Measurements from ENCODE around the gene IDE.

IDE gene

GRCh38 chr10:92559046-92559445, 14.8 kb downstream of the IDE start:
- no peak for TF ChIP-seq CTCF (conservative IDR thresholded peaks at IDR 0.05)
- no peak for TF ChIP-seq ZFX (IDR thresholded peaks at IDR 0.05)
- no peak overlapping the region for H3K27ac ChIP-seq

DNA sequence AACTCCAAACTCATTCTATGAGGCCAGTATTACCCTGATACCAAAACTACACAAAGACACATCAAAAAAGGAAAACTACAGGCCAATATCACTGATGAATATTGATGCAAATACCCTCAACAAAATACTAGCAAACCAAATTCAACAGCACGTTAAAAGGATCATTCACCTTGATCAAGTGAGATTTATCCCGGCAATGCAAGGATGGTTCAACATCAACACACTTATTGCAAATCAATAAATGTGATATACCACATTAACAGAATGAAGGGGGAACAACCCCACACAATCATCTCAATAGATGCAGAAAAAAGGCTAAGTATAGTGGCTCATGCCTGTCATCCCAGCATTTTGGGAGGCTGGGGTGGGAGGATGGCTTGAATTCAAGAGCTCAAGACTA, 19.9 kb downstream of the IDE start:
- no peak for TF ChIP-seq CTCF (conservative IDR thresholded peaks at IDR 0.05)

GRCh38 chr10:92552310-92552709, 21.6 kb downstream of the IDE start:
- TF ChIP-seq CTCF (conservative IDR thresholded peaks at IDR 0.05) (peak; percentile 61), ZFX (IDR thresholded peaks at IDR 0.05) (no peak)
- H3K27ac ChIP-seq: no peak overlapping the region

More for the DNA sequence above, 19.9 kb downstream of the IDE start:
- no peak overlapping the region for H3K27ac ChIP-seq

DNA sequence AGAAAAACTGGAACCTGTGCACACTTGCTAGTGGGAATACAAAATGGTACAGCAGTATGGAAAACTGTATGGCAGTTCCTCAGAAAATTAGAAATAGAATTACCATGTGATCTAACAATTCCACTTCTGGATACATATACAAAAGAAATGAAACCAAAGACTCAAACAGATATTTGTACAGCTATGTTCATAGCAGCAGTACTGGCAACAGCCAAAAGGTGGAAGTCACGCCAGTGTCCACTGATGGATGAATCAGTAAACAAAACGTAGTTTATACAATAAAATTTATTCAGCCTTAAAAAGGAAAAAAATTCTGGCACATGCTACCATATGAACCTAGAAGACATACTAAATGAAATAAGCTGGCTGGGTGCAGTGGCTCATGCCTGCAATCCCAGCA, 23.0 kb downstream of the IDE start:
- TF ChIP-seq ZFX (IDR thresholded peaks at IDR 0.05) (no peak), CTCF (conservative IDR thresholded peaks at IDR 0.05) (peak; percentile 12; the same call in 1 of the 2 replicates)
- H3K27ac ChIP-seq: no peak overlapping the region

GRCh38 chr10:92547676-92548075, 26.2 kb downstream of the IDE start:
- H3K27ac ChIP-seq: no peak overlapping the region
- TF ChIP-seq CTCF (conservative IDR thresholded peaks at IDR 0.05): no peak
- no peak for TF ChIP-seq ZFX (IDR thresholded peaks at IDR 0.05)

DNA sequence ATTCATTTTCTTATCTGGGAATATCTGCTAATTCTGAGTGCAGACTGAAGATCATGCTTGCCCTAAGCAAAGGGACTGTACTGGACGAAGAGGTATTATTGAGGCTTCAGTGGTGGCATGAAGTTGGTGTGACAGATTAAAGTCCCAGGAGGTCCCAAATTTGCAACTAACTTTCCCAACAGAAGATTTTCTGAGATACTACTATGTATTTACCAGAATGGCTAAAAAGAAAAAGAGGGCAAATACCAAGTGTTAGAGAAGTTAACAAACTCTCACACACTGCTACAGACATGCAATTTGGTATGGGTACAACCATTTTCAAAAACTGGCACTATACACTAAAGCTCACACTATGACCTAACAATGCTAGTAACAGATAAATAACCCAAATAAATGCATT, 28.3 kb downstream of the IDE start:
- H3K27ac ChIP-seq: no peak overlapping the region
- TF ChIP-seq ZFX (IDR thresholded peaks at IDR 0.05) (no peak), CTCF (conservative IDR thresholded peaks at IDR 0.05) (no peak)

- no peak overlapping the region for H3K27ac ChIP-seq
- TF ChIP-seq CTCF (conservative IDR thresholded peaks at IDR 0.05) (no peak), ZFX (IDR thresholded peaks at IDR 0.05) (no peak)
Observed at GRCh38 chr10:92544296-92544695, 29.6 kb downstream of the IDE start.
